ENCODE data around the gene RAD1. TPM values are rescaled to one million over a fixed set of nuclear protein-coding genes. Genes with fewer than 3 reads are reported as not detected.

The RAD1 gene
- total and polyA plus RNA-seq, 4 donors: 12.9 to 45.7 (median 17.7) TPM

DNA sequence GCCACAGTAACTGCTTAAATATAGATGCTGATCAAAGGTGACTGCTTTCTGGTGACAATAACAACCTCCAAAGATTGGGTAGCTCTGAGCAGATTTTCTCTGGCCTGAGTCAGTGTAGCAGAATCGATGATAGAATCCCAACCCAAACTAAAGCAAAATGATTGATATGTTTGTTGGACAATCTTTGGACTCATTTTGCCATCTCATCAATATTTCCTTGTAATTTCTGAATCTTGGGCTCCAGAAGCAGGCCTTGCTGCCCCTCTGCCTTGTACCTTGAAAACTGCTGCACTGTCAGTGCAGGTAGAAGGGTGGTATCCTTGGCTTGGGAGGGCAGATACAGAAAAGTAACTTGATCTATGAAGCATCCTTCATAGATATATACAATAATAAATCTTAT, 57.4 kb downstream of the RAD1 start:
- Histone ChIP-seq H3K27ac (ENCODE audit: low read depth in 1 of 2, low read length in 1 of 2) (no peak overlapping the region), H3K4me1 (ENCODE audit: control insufficient read depth in 5 of 5, insufficient read depth in 5 of 5, low read length in 5 of 5) (peaks cover 0 to 9% (median 2%) of the 10 kb centered on the region in 5 donors), H3K36me3 (ENCODE audit: control insufficient read depth in 4 of 4, insufficient read depth in 4 of 4, low read length in 4 of 4) (no peaks in the 10 kb centered on the region), H3K4me3 (no peak overlapping the region), H3K27me3 (ENCODE audit: control insufficient read depth in 3 of 3, insufficient read depth in 3 of 3, low read length in 2 of 3) (no peaks in the 10 kb centered on the region), H3K9me3 (ENCODE audit: control insufficient read depth in 4 of 4, insufficient read depth in 3 of 4, low read length in 3 of 4) (peaks cover 0 to 2% (median 0%) of the 10 kb centered on the region in 4 donors), H3K9ac (ENCODE audit: insufficient read depth in 1 of 2, low read length in 2 of 2) (no peak overlapping the region)
- WGBS, 2 donors: 90 to 95% methylated on average over 1 of the region's 1 CpG
- no peak for ATAC-seq (ENCODE audit: insufficient read depth, low FRiP score)
- no peak for DNase-seq
- no peak for TF ChIP-seq CTCF (IDR thresholded peaks at IDR 0.05; ENCODE audit: control extremely low read depth, extremely low read depth)

DNA sequence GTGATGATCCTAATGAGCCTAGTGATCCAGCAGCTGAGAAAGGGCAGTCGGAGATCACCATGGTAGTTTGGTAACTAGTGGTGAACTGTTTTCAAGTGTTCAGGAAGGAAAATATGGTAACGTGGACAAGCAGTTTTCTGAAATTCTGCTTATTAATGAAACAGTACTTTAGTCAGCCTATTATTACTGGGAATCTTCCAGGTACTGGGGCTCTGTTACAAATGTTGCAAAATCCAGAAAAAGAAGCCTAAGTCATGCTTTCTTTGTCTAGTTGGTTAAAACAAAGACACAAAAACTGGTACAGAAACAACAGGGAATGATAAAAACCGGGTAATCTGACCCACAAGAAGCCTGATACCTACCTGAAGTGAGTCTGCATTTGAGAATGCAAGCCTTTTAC, 58.1 kb downstream of the RAD1 start:
- Histone ChIP-seq H3K4me3 (no peak overlapping the region), H3K9me3 (ENCODE audit: control insufficient read depth in 4 of 4, insufficient read depth in 3 of 4, low read length in 3 of 4) (peaks cover 0 to 2% (median 0%) of the 10 kb centered on the region in 4 donors), H3K4me1 (ENCODE audit: control insufficient read depth in 5 of 5, insufficient read depth in 5 of 5, low read length in 5 of 5) (peaks cover 0 to 9% (median 0%) of the 10 kb centered on the region in 5 donors), H3K36me3 (ENCODE audit: control insufficient read depth in 4 of 4, insufficient read depth in 4 of 4, low read length in 4 of 4) (no peaks in the 10 kb centered on the region), H3K27me3 (ENCODE audit: control insufficient read depth in 3 of 3, insufficient read depth in 3 of 3, low read length in 2 of 3) (no peaks in the 10 kb centered on the region), H3K27ac (ENCODE audit: low read depth in 1 of 2, low read length in 1 of 2) (no peak overlapping the region), H3K9ac (ENCODE audit: insufficient read depth in 1 of 2, low read length in 2 of 2) (no peak overlapping the region)
- no peak for DNase-seq
- ATAC-seq (ENCODE audit: insufficient read depth, low FRiP score): no peak
- no peak for TF ChIP-seq CTCF (IDR thresholded peaks at IDR 0.05; ENCODE audit: control extremely low read depth, extremely low read depth)
- 81 to 97% methylated on average over 3 of the region's 3 CpGs for WGBS, 2 donors

Other genes with a start within 250 kb of the RAD1 start
- gene TTC23L, start 76.3 kb downstream of the RAD1 start, total RNA-seq: 1 to 10 TPM; 1.6 to 4.4 TPM
- under 1 TPM; 0.51 to 0.73 TPM for gene TTC23L, start 76.3 kb downstream of the RAD1 start, polyA plus RNA-seq
- gene BRIX1, start 207 bp upstream of the RAD1 start, total RNA-seq: 10 to 100 TPM; 17.6 to 22.4 TPM
- gene BRIX1, start 207 bp upstream of the RAD1 start, polyA plus RNA-seq: 10 to 100 TPM; 22.4 to 31.2 TPM
- 10 to 100 TPM; 39.6 to 45.6 TPM for gene DNAJC21, start 14.1 kb upstream of the RAD1 start, total RNA-seq
- 10 to 100 TPM; 23.8 to 29.1 TPM for gene DNAJC21, start 14.1 kb upstream of the RAD1 start, polyA plus RNA-seq
- not detected for gene AGXT2, start 132.4 kb upstream of the RAD1 start, total RNA-seq
- gene AGXT2, start 132.4 kb upstream of the RAD1 start, polyA plus RNA-seq: not detected

All from lung (tissue), 12 donors.